ENCODE data around the gene ZNF581.

Gene ZNF581

DNA sequence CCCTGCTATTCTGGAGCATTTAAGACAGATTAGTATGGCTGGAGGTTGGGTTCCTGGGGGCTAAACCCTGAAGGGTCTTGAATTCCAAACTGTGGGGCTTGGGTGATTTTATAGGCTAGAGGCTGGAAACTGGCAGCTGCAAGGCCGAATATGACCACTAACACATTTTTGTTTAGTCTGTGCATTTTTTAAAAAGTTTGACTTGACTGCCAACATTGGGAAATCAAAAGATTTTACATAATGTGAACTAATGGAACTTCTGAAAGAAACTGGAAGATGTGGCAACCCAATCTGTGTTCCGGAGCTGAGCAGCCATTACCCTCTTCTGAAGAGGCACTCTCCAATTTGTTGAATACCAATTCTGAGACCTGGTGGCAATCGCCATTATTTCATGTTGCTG lies 24.2 kb upstream of the ZNF581 start:
- Histone ChIP-seq H3K4me1 (ENCODE audit: control insufficient read depth, insufficient read depth, low read length) (no peaks in the 10 kb centered on the region), H3K27ac (ENCODE audit: insufficient read depth, low read depth, low read length, poor library complexity, severe bottlenecking) (no peak overlapping the region), H3K27me3 (ENCODE audit: control insufficient read depth, insufficient read depth, low read length, poor library complexity, severe bottlenecking) (no peaks in the 10 kb centered on the region), H3K36me3 (ENCODE audit: control insufficient read depth, insufficient read depth, low read length) (peaks cover 18% of the 10 kb centered on the region), H3K9me3 (ENCODE audit: control insufficient read depth, low read length) (no peaks in the 10 kb centered on the region), H3K4me3 (ENCODE audit: insufficient read depth, low read depth, low read length) (no peak overlapping the region)
- WGBS, 2 experiments = 93 to 94% methylated on average over 3 of the region's 3 CpGs

DNA sequence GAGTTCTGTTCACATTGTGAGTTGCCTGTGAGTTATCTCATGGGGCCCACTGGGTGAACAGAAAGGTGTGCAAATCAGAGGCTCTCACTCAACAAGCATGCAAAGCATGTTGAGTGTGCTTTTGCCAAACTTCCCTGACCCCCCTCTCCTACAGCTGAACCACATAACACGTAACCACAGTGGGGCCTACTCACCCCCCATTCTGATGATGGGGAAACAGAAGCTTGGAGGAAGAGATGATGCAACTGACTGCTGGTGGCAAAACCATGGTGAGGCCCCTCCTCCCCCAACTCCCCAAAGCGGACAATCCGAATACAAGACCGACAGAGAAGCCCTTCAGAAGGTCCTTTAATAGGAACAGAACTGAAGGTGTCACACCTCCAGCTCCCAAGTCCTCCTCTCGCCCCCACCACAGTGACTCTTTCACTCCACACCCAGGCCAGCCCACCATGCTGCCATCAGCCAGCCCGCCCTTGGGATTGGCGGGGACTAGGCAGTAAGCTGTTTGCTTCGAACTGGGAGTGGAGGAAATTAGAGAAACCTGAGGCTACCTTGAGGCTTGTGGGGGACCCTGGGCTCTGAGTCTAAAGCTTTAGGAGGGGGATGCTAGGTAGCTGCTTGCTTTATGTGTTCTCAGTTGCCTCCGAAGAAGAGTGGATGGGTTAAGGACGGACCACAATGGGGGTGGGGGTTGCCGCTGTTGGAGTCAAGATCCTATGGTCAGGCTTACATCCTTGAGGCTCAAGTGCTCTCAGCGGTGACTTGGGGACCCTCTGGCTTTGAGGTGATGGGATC lies 22.8 kb upstream of the ZNF581 start:
- H3K9me3 ChIP-seq (ENCODE audit: control insufficient read depth, low read length) = no peaks in the 10 kb centered on the region
- no peaks in the 10 kb centered on the region for H3K27me3 ChIP-seq (ENCODE audit: control insufficient read depth, insufficient read depth, low read length, poor library complexity, severe bottlenecking)
- H3K27ac ChIP-seq (ENCODE audit: insufficient read depth, low read depth, low read length, poor library complexity, severe bottlenecking) = no peak overlapping the region
- no peaks in the 10 kb centered on the region for H3K4me1 ChIP-seq (ENCODE audit: control insufficient read depth, insufficient read depth, low read length)
- 97 to 98% methylated on average over 11 to 12 of the region's 12 CpGs for WGBS, 2 experiments
- peaks cover 13% of the 10 kb centered on the region for H3K36me3 ChIP-seq (ENCODE audit: control insufficient read depth, insufficient read depth, low read length)
- H3K4me3 ChIP-seq (ENCODE audit: insufficient read depth, low read depth, low read length) = no peak overlapping the region

DNA sequence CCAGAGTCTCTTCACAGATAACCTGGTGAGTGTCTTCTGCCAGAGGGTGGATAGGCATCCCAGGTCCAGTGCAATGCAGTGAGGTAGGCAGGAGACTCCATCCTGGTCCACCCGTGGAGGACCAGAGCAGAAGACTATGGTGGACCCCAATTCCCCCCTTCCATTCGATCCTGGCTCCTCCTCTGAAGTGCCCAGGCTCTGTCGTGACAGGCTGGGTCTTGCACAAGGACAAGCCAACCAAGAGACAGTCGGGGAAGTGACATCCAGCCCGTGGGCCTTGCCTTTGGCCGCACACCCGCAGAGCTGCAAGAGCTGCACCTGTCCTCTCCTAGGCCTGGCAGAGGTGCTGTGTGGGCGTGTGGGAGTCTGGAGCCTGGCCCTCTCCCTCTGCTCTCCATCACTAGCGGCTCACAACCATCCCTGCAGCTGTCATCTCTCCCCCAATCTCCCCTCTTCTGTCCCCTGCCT lies 22.2 kb upstream of the ZNF581 start:
- Histone ChIP-seq H3K4me3 (ENCODE audit: insufficient read depth, low read depth, low read length) (no peak overlapping the region), H3K4me1 (ENCODE audit: control insufficient read depth, insufficient read depth, low read length) (no peaks in the 10 kb centered on the region), H3K36me3 (ENCODE audit: control insufficient read depth, insufficient read depth, low read length) (peaks cover 13% of the 10 kb centered on the region), H3K27me3 (ENCODE audit: control insufficient read depth, insufficient read depth, low read length, poor library complexity, severe bottlenecking) (no peaks in the 10 kb centered on the region), H3K9me3 (ENCODE audit: control insufficient read depth, low read length) (no peaks in the 10 kb centered on the region), H3K27ac (ENCODE audit: insufficient read depth, low read depth, low read length, poor library complexity, severe bottlenecking) (no peak overlapping the region)
- WGBS, 2 experiments = 94 to 96% methylated on average over 9 of the region's 9 CpGs

DNA sequence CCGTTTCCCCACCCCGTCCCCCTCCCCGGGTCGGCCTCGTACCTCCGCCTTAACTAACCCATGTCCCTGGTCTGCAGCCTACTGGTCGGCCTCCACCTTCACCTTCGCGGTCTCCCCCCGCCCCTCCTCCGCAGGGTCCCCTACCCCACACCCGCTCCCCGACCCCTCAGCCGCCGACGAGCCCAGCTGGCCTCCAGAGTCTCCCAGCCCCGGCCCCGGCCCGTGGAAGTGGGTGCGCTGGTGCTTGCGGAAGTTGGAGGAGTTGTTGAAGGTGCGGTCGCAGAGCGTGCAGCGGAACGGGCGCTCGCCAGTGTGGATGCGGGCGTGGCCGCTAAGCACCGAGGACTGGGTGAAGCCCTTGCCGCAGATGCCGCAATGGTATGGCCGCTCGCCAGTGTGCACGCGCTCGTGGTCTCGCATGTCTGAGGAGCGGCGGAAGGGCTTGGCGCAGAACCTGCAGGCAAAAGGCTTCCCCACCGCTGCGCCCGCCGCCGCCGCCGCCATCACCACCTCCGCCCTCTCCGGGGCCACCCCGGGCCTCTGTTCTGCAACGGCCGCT lies 21.7 kb upstream of the ZNF581 start:
- WGBS, 2 experiments = 96 to 97% methylated on average over 55 of the region's 55 CpGs
- Histone ChIP-seq H3K4me3 (ENCODE audit: insufficient read depth, low read depth, low read length) (no peak overlapping the region), H3K4me1 (ENCODE audit: control insufficient read depth, insufficient read depth, low read length) (no peaks in the 10 kb centered on the region), H3K9me3 (ENCODE audit: control insufficient read depth, low read length) (no peaks in the 10 kb centered on the region), H3K27me3 (ENCODE audit: control insufficient read depth, insufficient read depth, low read length, poor library complexity, severe bottlenecking) (no peaks in the 10 kb centered on the region), H3K27ac (ENCODE audit: insufficient read depth, low read depth, low read length, poor library complexity, severe bottlenecking) (no peak overlapping the region), H3K36me3 (ENCODE audit: control insufficient read depth, insufficient read depth, low read length) (peaks cover 13% of the 10 kb centered on the region)

DNA sequence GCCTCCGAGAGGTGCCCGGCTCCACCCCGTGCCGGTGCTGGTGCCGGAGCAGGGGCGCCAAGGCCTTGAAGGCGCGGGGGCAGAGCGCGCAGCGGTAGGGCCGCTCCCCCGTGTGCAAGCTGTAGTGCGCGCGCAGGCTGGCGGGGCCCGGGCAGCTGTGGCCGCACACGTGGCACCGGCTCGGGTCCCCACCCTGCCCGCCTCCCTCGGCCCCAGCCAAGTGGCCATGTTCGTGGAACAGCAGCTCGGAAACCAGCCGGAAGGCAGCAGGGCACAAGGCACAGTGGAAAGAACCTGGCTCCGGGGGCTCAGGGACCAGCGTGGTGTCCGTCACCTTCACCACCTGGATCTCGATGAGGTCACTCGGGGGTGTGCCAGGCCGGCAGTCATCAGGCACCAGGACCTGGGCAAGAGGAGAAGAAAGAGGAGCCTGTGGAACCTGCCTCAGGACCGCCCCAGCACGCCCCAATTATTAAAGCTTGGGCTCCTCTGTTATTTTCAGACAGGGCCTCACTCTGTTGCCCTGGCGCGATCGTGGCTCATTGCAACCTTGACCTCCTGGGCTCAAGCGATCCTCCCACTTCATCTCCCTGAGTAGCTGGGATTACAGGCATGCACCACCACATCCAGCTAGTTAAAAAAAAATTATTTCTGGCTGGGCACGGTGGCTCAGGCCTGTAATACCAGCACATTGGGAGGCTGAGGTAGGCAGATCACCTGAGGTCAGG lies 21.0 kb upstream of the ZNF581 start:
- WGBS, 2 experiments = 95 to 96% methylated on average over 40 of the region's 40 CpGs
- H3K4me3 ChIP-seq (ENCODE audit: insufficient read depth, low read depth, low read length) = no peak overlapping the region
- no peaks in the 10 kb centered on the region for H3K4me1 ChIP-seq (ENCODE audit: control insufficient read depth, insufficient read depth, low read length)
- peaks cover 11% of the 10 kb centered on the region for H3K36me3 ChIP-seq (ENCODE audit: control insufficient read depth, insufficient read depth, low read length)
- no peak overlapping the region for H3K27ac ChIP-seq (ENCODE audit: insufficient read depth, low read depth, low read length, poor library complexity, severe bottlenecking)
- no peaks in the 10 kb centered on the region for H3K27me3 ChIP-seq (ENCODE audit: control insufficient read depth, insufficient read depth, low read length, poor library complexity, severe bottlenecking)
- no peaks in the 10 kb centered on the region for H3K9me3 ChIP-seq (ENCODE audit: control insufficient read depth, low read length)

DNA sequence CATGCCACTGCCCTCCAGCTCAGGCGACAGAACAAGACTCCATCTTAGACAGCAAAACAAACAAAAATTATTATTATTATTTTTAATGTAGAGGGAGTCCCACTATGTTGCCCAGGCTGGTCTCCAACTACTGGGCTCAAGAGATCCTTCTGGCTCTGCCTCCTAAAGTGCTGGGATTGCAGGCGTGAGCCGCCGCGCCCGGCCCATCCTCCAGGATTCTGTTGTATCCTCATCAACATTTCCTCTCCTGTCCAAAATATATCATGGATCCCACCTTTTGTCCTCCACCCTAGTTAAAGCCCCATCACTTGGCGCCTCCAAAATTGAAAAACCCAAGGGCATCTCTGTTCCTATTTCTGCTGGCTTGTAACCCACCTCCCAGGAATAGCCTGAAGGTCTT lies 20.3 kb upstream of the ZNF581 start:
- Histone ChIP-seq H3K27ac (ENCODE audit: insufficient read depth, low read depth, low read length, poor library complexity, severe bottlenecking) (no peak overlapping the region), H3K9me3 (ENCODE audit: control insufficient read depth, low read length) (no peaks in the 10 kb centered on the region), H3K4me1 (ENCODE audit: control insufficient read depth, insufficient read depth, low read length) (no peaks in the 10 kb centered on the region), H3K36me3 (ENCODE audit: control insufficient read depth, insufficient read depth, low read length) (peaks cover 9% of the 10 kb centered on the region), H3K4me3 (ENCODE audit: insufficient read depth, low read depth, low read length) (no peak overlapping the region), H3K27me3 (ENCODE audit: control insufficient read depth, insufficient read depth, low read length, poor library complexity, severe bottlenecking) (no peaks in the 10 kb centered on the region)
- 90 to 94% methylated on average over 6 to 7 of the region's 7 CpGs for WGBS, 2 experiments

DNA sequence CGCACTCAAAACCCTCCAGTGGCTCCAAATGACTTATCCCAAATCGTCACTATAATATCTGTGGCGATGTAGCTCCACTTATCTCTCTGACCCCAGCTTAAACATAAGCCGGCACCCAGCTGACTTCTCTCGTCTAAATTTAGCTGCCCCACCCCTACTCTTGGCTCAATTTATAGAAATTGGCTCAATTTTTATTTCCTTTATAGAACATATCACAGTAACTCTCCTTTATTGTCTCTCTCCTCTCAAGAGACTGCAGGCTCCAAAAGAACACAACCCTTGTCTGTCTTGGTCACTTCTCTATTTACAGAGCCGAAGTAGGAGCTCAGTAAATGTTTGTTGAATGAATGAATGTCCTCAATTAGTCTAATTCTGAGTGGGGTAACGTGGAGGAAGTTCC lies 19.9 kb upstream of the ZNF581 start:
- H3K9me3 ChIP-seq (ENCODE audit: control insufficient read depth, low read length) = no peaks in the 10 kb centered on the region
- WGBS, 2 experiments = 91 to 92% methylated on average over 7 of the region's 7 CpGs
- H3K36me3 ChIP-seq (ENCODE audit: control insufficient read depth, insufficient read depth, low read length) = peaks cover 9% of the 10 kb centered on the region
- no peak overlapping the region for H3K27ac ChIP-seq (ENCODE audit: insufficient read depth, low read depth, low read length, poor library complexity, severe bottlenecking)
- no peaks in the 10 kb centered on the region for H3K4me1 ChIP-seq (ENCODE audit: control insufficient read depth, insufficient read depth, low read length)
- no peaks in the 10 kb centered on the region for H3K27me3 ChIP-seq (ENCODE audit: control insufficient read depth, insufficient read depth, low read length, poor library complexity, severe bottlenecking)
- H3K4me3 ChIP-seq (ENCODE audit: insufficient read depth, low read depth, low read length) = peak overlapping the region; percentile 56

DNA sequence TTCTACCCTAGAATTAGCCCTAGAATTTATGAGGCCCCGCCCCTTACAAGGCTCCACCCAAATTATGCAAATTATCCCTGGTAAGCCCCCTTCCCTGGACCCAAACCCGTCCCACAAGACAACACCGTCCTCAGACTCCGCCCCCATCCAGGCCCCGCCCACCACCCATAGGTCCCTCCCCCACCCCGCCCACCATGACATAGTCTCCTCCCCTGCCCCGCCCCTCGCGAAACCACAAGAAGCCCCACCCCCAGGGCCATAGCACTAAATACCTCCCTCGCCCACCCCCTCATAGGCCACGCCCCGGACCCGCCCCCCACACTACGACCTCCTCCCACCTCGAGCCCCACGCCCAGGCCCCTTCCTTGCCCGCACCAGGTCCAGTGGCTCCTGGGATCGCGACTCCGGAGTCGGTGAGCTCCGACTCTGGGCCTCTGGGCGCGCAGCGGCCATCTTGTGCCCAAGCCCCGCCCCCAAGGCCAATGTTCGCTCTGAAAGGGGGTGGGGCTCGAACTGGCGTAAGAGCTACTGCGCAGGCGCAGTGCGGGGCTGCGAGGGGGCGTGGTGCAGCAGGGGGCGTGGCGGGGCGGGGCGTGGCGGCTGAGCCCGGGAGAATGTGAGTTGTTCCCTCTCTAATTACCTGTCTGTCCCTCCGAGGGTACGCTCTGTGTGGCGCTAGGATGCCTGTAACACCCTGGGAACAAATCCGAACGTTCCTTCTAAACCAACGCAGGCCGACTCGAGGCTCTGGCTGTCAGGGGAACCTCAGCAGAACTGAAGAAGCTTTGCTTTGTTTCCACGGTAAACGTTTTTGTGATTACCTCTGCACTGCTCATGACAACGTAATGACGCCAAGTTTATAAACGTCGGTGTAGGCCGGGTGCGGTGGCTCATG lies 19.1 kb upstream of the ZNF581 start, which contains the start of gene ZNF784:
ZNF784 (minus strand) TSS at position 458 of the 895 bp plus-strand sequence; CDS start at position 453, 5 bp downstream.
- H3K36me3 ChIP-seq (ENCODE audit: control insufficient read depth, insufficient read depth, low read length) = peaks cover 9% of the 10 kb centered on the region
- H3K9me3 ChIP-seq (ENCODE audit: control insufficient read depth, low read length) = no peaks in the 10 kb centered on the region
- WGBS, 2 experiments = 2% methylated on average over 49 to 54 of the region's 56 CpGs
- no peaks in the 10 kb centered on the region for H3K27me3 ChIP-seq (ENCODE audit: control insufficient read depth, insufficient read depth, low read length, poor library complexity, severe bottlenecking)
- no peaks in the 10 kb centered on the region for H3K4me1 ChIP-seq (ENCODE audit: control insufficient read depth, insufficient read depth, low read length)
- peak within 1 kb of the TSS; percentile 91 for H3K27ac ChIP-seq (ENCODE audit: insufficient read depth, low read depth, low read length, poor library complexity, severe bottlenecking)
- peak within 1 kb of the TSS; percentile 56 for H3K4me3 ChIP-seq (ENCODE audit: insufficient read depth, low read depth, low read length)

DNA sequence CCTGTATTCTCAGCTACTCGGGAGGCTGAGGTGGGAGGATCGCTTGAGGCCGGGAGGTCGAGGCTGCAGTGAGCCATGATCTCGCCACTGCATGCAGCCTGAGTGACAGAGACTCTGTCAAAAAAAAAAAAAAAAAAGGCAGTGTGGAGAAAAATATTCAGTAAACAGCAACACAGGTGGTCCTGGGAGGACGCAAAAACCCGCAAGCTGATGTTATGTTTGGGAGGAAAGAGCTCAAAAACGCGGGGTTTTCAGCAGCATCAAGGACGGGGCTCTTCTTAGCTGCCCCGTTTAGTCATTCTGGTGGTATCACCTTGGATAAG lies 18.5 kb upstream of the ZNF581 start:
- WGBS, 2 experiments = 62 to 68% methylated on average over 11 of the region's 11 CpGs
- peak overlapping the region; percentile 56 for H3K4me3 ChIP-seq (ENCODE audit: insufficient read depth, low read depth, low read length)
- no peaks in the 10 kb centered on the region for H3K4me1 ChIP-seq (ENCODE audit: control insufficient read depth, insufficient read depth, low read length)
- H3K27ac ChIP-seq (ENCODE audit: insufficient read depth, low read depth, low read length, poor library complexity, severe bottlenecking) = no peak overlapping the region
- H3K9me3 ChIP-seq (ENCODE audit: control insufficient read depth, low read length) = no peaks in the 10 kb centered on the region
- H3K27me3 ChIP-seq (ENCODE audit: control insufficient read depth, insufficient read depth, low read length, poor library complexity, severe bottlenecking) = no peaks in the 10 kb centered on the region
- H3K36me3 ChIP-seq (ENCODE audit: control insufficient read depth, insufficient read depth, low read length) = peaks cover 9% of the 10 kb centered on the region

Data from ectodermal cell (in vitro differentiated cells).